Loucy (cell line): ENCODE data around the gene VAT1L.

Experiments
- H2AFZ ChIP-seq: fragments of 200-600 bp; sonication (generic); 2 replicates; pipeline ENCODE4 v1.6.0; 2016; ENCODE audit warnings: antibody characterized with exemption, mild to moderate bottlenecking, low read length, moderate library complexity
- H3F3A ChIP-seq: fragments of 200-600 bp; 2 replicates; pipeline ENCODE4 v1.6.0; 2016; ENCODE audit warnings: antibody characterized with exemption, low read depth, mild to moderate bottlenecking
- H3K27me3 ChIP-seq: fragments of 200-600 bp; sonication (generic); 2 replicates; pipeline ENCODE4 v1.6.1; 2014; ENCODE audit warnings: low read length, mild to moderate bottlenecking; ENCODE audit not compliant: insufficient read depth, poor library complexity, severe bottlenecking
- H3K36me3 ChIP-seq: fragments of 200-600 bp; sonication (generic); 2 replicates; pipeline ENCODE4 v1.6.1; 2016; ENCODE audit warnings: low read length; ENCODE audit not compliant: insufficient read depth
- H3K4me1 ChIP-seq: fragments of 200-600 bp; sonication (generic); 2 replicates; pipeline ENCODE4 v1.5.1; 2014; ENCODE audit warnings: low read length, mild to moderate bottlenecking; ENCODE audit not compliant: insufficient read depth, poor library complexity, severe bottlenecking
- H3K4me2 ChIP-seq: fragments of 200-600 bp; sonication (generic); 2 replicates; pipeline ENCODE4 v1.6.0; 2014; ENCODE audit warnings: antibody characterized with exemption, low read length, low read depth, mild to moderate bottlenecking; ENCODE audit not compliant: poor library complexity, severe bottlenecking
- H3K4me3 ChIP-seq: fragments of 200-600 bp; sonication (generic); 2 replicates; pipeline ENCODE4 v1.5.1; 2014; ENCODE audit warnings: low read length, mild to moderate bottlenecking, mixed read lengths; ENCODE audit not compliant: poor library complexity, severe bottlenecking
- H3K79me2 ChIP-seq: fragments of 200-600 bp; sonication (generic); 2 replicates; pipeline ENCODE4 v1.6.1; 2014; ENCODE audit warnings: low read length; ENCODE audit not compliant: insufficient read depth
- H3K9ac ChIP-seq: fragments of 200-600 bp; sonication (generic); 2 replicates; pipeline ENCODE4 v1.6.0; 2014; ENCODE audit warnings: mild to moderate bottlenecking, low read depth, low read length, moderate library complexity; ENCODE audit not compliant: poor library complexity, severe bottlenecking
- H3K9me2 ChIP-seq: fragments of 200-600 bp; sonication (generic); replicated peaks from 2 replicates; pipeline ENCODE4 v1.6.1; 2016; ENCODE audit warnings: low read depth, low read length, mixed read lengths
- H3K9me3 ChIP-seq: fragments of 200-600 bp; sonication (generic); 2 replicates; pipeline ENCODE4 v1.6.1; 2014; ENCODE audit warnings: mild to moderate bottlenecking, antibody characterized with exemption, low read length, low read depth; ENCODE audit not compliant: insufficient read depth
- H4K20me1 ChIP-seq: fragments of 200-600 bp; sonication (generic); 2 replicates; pipeline ENCODE4 v1.6.0; 2014; ENCODE audit warnings: antibody characterized with exemption, low read length, mild to moderate bottlenecking; ENCODE audit not compliant: insufficient read depth, poor library complexity, severe bottlenecking
- EZH2phosphoT487 ChIP-seq: fragments of 200-600 bp; IDR thresholded peaks from 2 replicates; pipeline ENCODE4 v1.6.1; 2018; ENCODE audit warnings: antibody characterized with exemption, mild to moderate bottlenecking, moderate library complexity, borderline replicate concordance
- TF ChIP-seq, protein P1 (sequence below): fragments of 200-600 bp; sonication (generic); conservative IDR thresholded peaks from 2 replicates; pipeline ENCODE4 v1.5.1; 2014; ENCODE audit warnings: mild to moderate bottlenecking, antibody characterized with exemption, low read length

Gene VAT1L

DNA sequence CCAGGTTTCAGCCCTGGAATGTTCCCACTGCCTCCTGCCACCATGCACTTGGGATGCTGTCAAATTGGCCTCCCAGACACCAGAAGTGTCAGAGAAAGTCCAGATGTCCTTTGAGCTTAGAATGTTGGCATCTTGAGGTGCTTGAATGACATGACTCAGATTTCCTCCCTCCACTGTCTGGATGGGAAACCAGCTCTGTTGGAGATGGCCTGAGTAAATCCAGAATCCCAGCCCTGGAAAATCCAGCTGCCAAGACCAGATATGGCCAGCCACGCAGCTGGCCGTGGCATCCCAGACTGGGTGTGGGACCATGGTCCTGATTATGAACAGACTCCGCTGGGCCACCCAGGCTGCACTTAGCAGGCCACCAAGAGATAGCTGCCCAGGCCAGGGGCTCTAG, 177.0 kb downstream of the VAT1L start:
- Histone ChIP-seq H3F3A (no peaks in the 10 kb centered on the region), H3K9me2 (no peaks in the 10 kb centered on the region), H3K79me2 (no peaks in the 10 kb centered on the region), H3K4me2 (no peak overlapping the region), H3K9me3 (no peaks in the 10 kb centered on the region), H3K27me3 (no peaks in the 10 kb centered on the region), H4K20me1 (no peaks in the 10 kb centered on the region), H3K9ac (no peak overlapping the region), H3K4me3 (no peak overlapping the region), H3K36me3 (no peaks in the 10 kb centered on the region), H2AFZ (no peak overlapping the region), H3K4me1 (no peaks in the 10 kb centered on the region)
- TF ChIP-seq, protein P1, sequence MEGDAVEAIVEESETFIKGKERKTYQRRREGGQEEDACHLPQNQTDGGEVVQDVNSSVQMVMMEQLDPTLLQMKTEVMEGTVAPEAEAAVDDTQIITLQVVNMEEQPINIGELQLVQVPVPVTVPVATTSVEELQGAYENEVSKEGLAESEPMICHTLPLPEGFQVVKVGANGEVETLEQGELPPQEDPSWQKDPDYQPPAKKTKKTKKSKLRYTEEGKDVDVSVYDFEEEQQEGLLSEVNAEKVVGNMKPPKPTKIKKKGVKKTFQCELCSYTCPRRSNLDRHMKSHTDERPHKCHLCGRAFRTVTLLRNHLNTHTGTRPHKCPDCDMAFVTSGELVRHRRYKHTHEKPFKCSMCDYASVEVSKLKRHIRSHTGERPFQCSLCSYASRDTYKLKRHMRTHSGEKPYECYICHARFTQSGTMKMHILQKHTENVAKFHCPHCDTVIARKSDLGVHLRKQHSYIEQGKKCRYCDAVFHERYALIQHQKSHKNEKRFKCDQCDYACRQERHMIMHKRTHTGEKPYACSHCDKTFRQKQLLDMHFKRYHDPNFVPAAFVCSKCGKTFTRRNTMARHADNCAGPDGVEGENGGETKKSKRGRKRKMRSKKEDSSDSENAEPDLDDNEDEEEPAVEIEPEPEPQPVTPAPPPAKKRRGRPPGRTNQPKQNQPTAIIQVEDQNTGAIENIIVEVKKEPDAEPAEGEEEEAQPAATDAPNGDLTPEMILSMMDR: no peak
- no peak for TF ChIP-seq EZH2phosphoT487

DNA sequence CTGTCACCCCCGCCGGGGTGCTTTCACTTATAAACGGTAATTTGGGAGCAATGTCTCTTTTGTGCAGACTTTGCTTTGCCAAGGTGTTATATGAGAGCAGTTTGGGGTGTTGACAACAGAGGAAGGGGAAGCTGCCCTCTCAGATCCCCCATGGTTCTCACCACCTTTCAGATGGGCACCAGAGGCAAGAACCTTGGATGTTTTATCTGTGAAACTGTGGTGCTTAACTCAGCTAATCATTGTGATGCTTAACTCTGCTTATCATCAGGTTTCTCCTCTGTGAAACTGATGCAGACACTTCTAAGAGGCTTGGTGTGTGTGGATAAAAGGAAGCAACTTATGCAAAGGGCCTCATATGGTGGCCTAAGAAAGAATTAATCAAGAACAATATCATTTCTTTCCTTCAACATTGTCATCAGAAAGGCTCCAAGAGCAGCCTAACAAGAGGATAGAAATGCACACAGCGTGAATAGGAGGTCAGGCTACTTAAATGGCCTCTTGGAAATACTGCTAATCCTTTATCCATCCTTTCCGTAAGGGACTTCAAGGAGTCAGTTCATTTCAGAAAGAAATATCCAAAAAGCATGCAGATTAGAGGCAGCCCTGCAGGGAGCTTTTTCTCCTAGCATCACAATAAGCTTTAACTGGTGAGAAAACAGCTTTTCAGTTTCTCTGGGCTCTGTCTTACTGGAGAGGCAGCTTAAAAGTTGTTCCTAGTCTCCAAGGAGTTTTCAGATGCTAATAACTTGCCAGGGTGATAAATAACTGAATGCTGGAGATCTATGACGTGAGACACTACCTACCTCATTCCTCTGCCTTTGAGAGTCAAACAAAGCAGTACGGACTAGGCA, 178.9 kb downstream of the VAT1L start:
- Histone ChIP-seq H2AFZ (no peak overlapping the region), H3K9me3 (no peaks in the 10 kb centered on the region), H3K4me1 (no peaks in the 10 kb centered on the region), H3K9ac (no peak overlapping the region), H3K9me2 (no peaks in the 10 kb centered on the region), H3K27me3 (no peaks in the 10 kb centered on the region), H3F3A (no peaks in the 10 kb centered on the region), H3K36me3 (no peaks in the 10 kb centered on the region), H3K79me2 (no peaks in the 10 kb centered on the region), H3K4me3 (no peak overlapping the region), H4K20me1 (no peaks in the 10 kb centered on the region), H3K4me2 (no peak overlapping the region)
- no peak for TF ChIP-seq EZH2phosphoT487
- TF ChIP-seq, protein P1: no peak

DNA sequence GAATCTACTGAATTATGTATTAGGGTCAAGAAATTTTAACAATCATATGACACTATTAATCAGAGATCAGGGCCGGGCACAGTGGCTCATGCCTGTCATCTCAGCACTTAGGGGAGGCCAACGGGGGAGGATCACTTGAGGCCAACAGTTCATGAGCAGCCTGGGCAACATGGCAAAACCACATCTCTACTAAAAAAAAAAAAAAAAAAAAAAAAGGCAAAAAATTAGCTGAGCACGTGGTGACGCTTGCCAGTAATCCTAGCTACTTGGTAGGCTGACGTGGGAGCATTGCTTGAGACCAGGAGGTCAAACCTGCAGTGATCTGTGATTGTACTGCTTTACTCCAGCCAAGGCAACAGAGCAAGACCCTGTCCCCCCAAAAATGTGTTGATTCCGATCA, 181.5 kb downstream of the VAT1L start:
- H3K4me2 ChIP-seq: no peak overlapping the region
- H3K27me3 ChIP-seq: no peaks in the 10 kb centered on the region
- no peak overlapping the region for H3K9ac ChIP-seq
- no peaks in the 10 kb centered on the region for H3K4me1 ChIP-seq
- H3K9me2 ChIP-seq: no peaks in the 10 kb centered on the region
- H3K36me3 ChIP-seq: no peaks in the 10 kb centered on the region
- no peaks in the 10 kb centered on the region for H3F3A ChIP-seq
- H3K4me3 ChIP-seq: no peak overlapping the region
- no peaks in the 10 kb centered on the region for H3K79me2 ChIP-seq
- H2AFZ ChIP-seq: no peak overlapping the region
- TF ChIP-seq, protein P1: no peak
- no peak for TF ChIP-seq EZH2phosphoT487
- no peaks in the 10 kb centered on the region for H3K9me3 ChIP-seq
- no peaks in the 10 kb centered on the region for H4K20me1 ChIP-seq
